Vagina (tissue), 2 donors: Measurements from ENCODE around the gene FAIM2. TPM values are rescaled to one million over a fixed set of nuclear protein-coding genes. Genes with fewer than 3 reads are reported as not detected.

Source experiments
- DNase-seq, 2 donors: peaks; one replicate each; pipeline ENCODE4 v3.0.0-alpha.2; 2017; ENCODE audit errors: extremely low spot score in 2 of 2
- H3K27ac ChIP-seq: fragments of 200-600 bp; sonication (generic); one replicate; pipeline ENCODE4 v1.5.1; 2019
- H3K27me3 ChIP-seq: fragments of 200-600 bp; sonication (generic); one replicate; pipeline ENCODE4 v1.5.1; 2019
- H3K36me3 ChIP-seq, 2 donors: fragments of 200-600 bp; sonication (generic); one replicate each; pipeline ENCODE4 v1.5.1; 2017 to 2019
- H3K4me1 ChIP-seq: fragments of 200-600 bp; sonication (generic); one replicate; pipeline ENCODE4 v1.5.1; 2019
- H3K4me3 ChIP-seq, 2 donors: fragments of 200-600 bp; sonication (generic); 1 replicate in 1 of 2; 2 replicates in 1 of 2; pipeline ENCODE4 v1.5.1; 2016 to 2019
- H3K9me3 ChIP-seq: fragments of 200-600 bp; sonication (generic); one replicate; pipeline ENCODE4 v1.5.1; 2019
- POLR2A ChIP-seq, 2 donors: fragments of 450-650 bp; IDR thresholded peaks; one replicate each; pipeline ENCODE4 v1.6.1; 2017; ENCODE audit warnings: antibody characterized with exemption in 2 of 2, mild to moderate bottlenecking in 2 of 2, moderate library complexity in 2 of 2
- POLR2AphosphoS5 ChIP-seq, 2 donors: sonication (generic); formaldehyde crosslinking; IDR thresholded peaks; one replicate each; pipeline ENCODE4 v1.9.0; 2017; ENCODE audit warnings: antibody characterized with exemption in 2 of 2, mild to moderate bottlenecking in 2 of 2, low read depth in 1 of 2; ENCODE audit not compliant: insufficient read depth in 1 of 2
- intact Hi-C: fragments of 100-400 bp; cut with DNase I; formaldehyde crosslinking; loops from one replicate; pipeline ENCODE4 v1.15.1; 2023
- total RNA-seq: library from RNA; depleted of rRNA; stranded (reverse); fragments of >200 nt; gene quantifications from one replicate; pipeline ENCODE4 v1.2.3, GENCODE V29; 2016

Gene FAIM2
- total RNA-seq, 1 donor from 2014 or later: 19.4 TPM

- DNase-seq: no peak
- intact Hi-C loops: no loop called here
- Histone ChIP-seq H3K36me3 (no peaks in the 10 kb centered on the region), H3K27me3 (no peaks in the 10 kb centered on the region), H3K4me3 (no peak overlapping the region), H3K4me1 (peaks cover 20% of the 10 kb centered on the region), H3K9me3 (no peaks in the 10 kb centered on the region), H3K27ac (no peak overlapping the region)
- no peak for TF ChIP-seq POLR2A (IDR thresholded peaks at IDR 0.05)
- TF ChIP-seq POLR2AphosphoS5 (IDR thresholded peaks at IDR 0.05; ENCODE audit: insufficient read depth in 1 of 2, low read depth in 1 of 2): no peak
These were observed 85.3 kb downstream of the FAIM2 start for GRCh38 chr12:49818241-49818895.

Other genes starting within 250 kb of the FAIM2 start
- gene FMNL3, start 196.5 kb downstream of the FAIM2 start, total RNA-seq: 11.0 TPM
- 240 TPM for gene TMBIM6, start 162.3 kb downstream of the FAIM2 start, total RNA-seq
- 15.7 TPM for gene NCKAP5L, start 75.5 kb downstream of the FAIM2 start, total RNA-seq
- 2.7 TPM for gene BCDIN3D, start 60.8 kb downstream of the FAIM2 start, total RNA-seq
- not detected for gene AQP2, start 46.8 kb upstream of the FAIM2 start, total RNA-seq
- gene AQP5, start 58.0 kb upstream of the FAIM2 start, total RNA-seq: not detected
- gene AQP6, start 69.0 kb upstream of the FAIM2 start, total RNA-seq: not detected
- gene RACGAP1, start 121.6 kb upstream of the FAIM2 start, total RNA-seq: 19.2 TPM
- 2.9 TPM for gene ASIC1, start 153.7 kb upstream of the FAIM2 start, total RNA-seq
- gene SMARCD1, start 181.4 kb upstream of the FAIM2 start, total RNA-seq: 42.2 TPM
- 65.3 TPM for gene GPD1, start 200.1 kb upstream of the FAIM2 start, total RNA-seq
- gene COX14, start 208.3 kb upstream of the FAIM2 start, total RNA-seq: 74.4 TPM